NT2/D1 (cell line): ENCODE measurements around the gene CDK6.

ENCODE experiments used
- YY1 ChIP-seq: IDR thresholded peaks from 2 replicates; pipeline ENCODE4 v1.6.1; 2011; ENCODE audit not compliant: insufficient read length, insufficient read depth
- ZNF274 ChIP-seq: IDR thresholded peaks from 2 replicates; pipeline ENCODE4 v1.6.1; 2011; ENCODE audit warnings: mild to moderate bottlenecking, low read depth, low read length

- TF ChIP-seq ZNF274 (no peak), YY1 (no peak)
Observed at GRCh38 chr7:92769844-92770243, 66.5 kb downstream of the CDK6 start.
